SK-N-SH (cell line): ENCODE data around the gene PALS2.

Experiments
- CTCF ChIP-seq: fragments of 200-600 bp; sonication (generic); IDR thresholded peaks from 2 replicates; pipeline ENCODE4 v1.6.1; 2017; ENCODE audit warnings: antibody characterized with exemption, mild to moderate bottlenecking, moderate library complexity
- GATA2 ChIP-seq: sonication (generic); formaldehyde crosslinking; IDR thresholded peaks from 2 replicates; pipeline ENCODE4 v1.5.0; 2020; ENCODE audit warnings: mild to moderate bottlenecking, missing genetic modification reagents
- JUND ChIP-seq: IDR thresholded peaks from 2 replicates; pipeline ENCODE4 v1.4.0; 2012
- TAF1 ChIP-seq: IDR thresholded peaks from 2 replicates; pipeline ENCODE4 v1.6.1; 2012; ENCODE audit warnings: low read depth, mild to moderate bottlenecking, low read length, moderate library complexity, borderline replicate concordance
- USF1 ChIP-seq: IDR thresholded peaks from 2 replicates; pipeline ENCODE4 v1.4.0; 2012; ENCODE audit warnings: low read depth, borderline replicate concordance

GRCh38 chr7:24560772-24561171 is 12.5 kb upstream of the PALS2 start:
- TF ChIP-seq GATA2 (CRISPR knock-in tag) = no peak
- TF ChIP-seq TAF1 = no peak
- TF ChIP-seq JUND = no peak
- TF ChIP-seq CTCF = no peak
- TF ChIP-seq USF1 = no peak
